IPS-18a (cell line): Measurements from ENCODE around the gene LTA4H.
"Not testable (repeated sequence)": the region's sequence is repeated elsewhere in the genome, so short reads cannot be mapped to it uniquely, and the experiment has no call there.

Experiments
- H3K27ac ChIP-seq: one replicate; pipeline ENCODE4 v1.5.1; 2013; ENCODE audit warnings: low read length
- H3K27me3 ChIP-seq: one replicate; pipeline ENCODE4 v1.6.1; 2013; ENCODE audit warnings: mild to moderate bottlenecking, low read length; ENCODE audit not compliant: control insufficient read depth, insufficient read depth
- H3K36me3 ChIP-seq: one replicate; pipeline ENCODE4 v1.6.1; 2013; ENCODE audit warnings: low read depth, low read length; ENCODE audit not compliant: control insufficient read depth
- H3K4me1 ChIP-seq: one replicate; pipeline ENCODE4 v1.6.1; 2013; ENCODE audit warnings: low read depth, low read length; ENCODE audit not compliant: control insufficient read depth
- H3K4me3 ChIP-seq: one replicate; pipeline ENCODE4 v1.5.1; 2013; ENCODE audit warnings: low read length
- H3K9ac ChIP-seq: one replicate; pipeline ENCODE4 v1.6.1; 2013; ENCODE audit warnings: mild to moderate bottlenecking, low read length, moderate library complexity
- H3K9me3 ChIP-seq: one replicate; pipeline ENCODE4 v1.6.1; 2013; ENCODE audit warnings: low read depth, low read length; ENCODE audit not compliant: control insufficient read depth

Gene LTA4H

GRCh38 chr12:96068636-96069035, 33.2 kb upstream of the LTA4H start:
- no peaks in the 10 kb centered on the region for H3K27me3 ChIP-seq
- H3K4me1 ChIP-seq = peaks cover 11% of the 10 kb centered on the region
- no peak overlapping the region for H3K4me3 ChIP-seq
- no peak overlapping the region for H3K27ac ChIP-seq
- H3K9ac ChIP-seq = no peak overlapping the region
- H3K9me3 ChIP-seq = no peaks in the 10 kb centered on the region
- no peaks in the 10 kb centered on the region for H3K36me3 ChIP-seq

DNA sequence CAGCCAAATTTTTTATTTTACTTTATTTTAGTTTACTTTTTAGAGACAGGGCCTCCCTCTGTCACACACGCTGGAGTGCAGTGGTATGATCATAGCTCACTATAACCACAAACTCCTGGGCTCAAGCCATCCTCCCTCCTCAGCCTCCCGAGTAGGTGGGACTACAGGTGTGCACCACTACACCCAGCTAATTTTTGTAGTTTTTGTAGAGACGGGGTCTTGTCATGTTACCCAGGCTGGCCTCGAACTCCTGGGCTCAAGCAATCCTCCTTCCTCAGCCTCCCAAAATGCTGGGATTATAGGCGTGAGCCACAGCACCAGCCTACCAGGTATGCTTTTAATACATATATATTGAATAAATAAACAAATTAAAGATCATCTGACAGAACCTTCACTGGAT, 32.7 kb upstream of the LTA4H start:
- H3K9ac ChIP-seq = no peak overlapping the region
- H3K36me3 ChIP-seq = no peaks in the 10 kb centered on the region
- H3K4me1 ChIP-seq = peaks cover 14% of the 10 kb centered on the region
- no peaks in the 10 kb centered on the region for H3K27me3 ChIP-seq
- no peak overlapping the region for H3K27ac ChIP-seq
- no peak overlapping the region for H3K4me3 ChIP-seq
- H3K9me3 ChIP-seq = no peaks in the 10 kb centered on the region

- H3K4me1 ChIP-seq = peaks cover 13% of the 10 kb centered on the region
- not testable (repeated sequence) for H3K27ac ChIP-seq
Measured at GRCh38 chr12:96065776-96066175, 30.4 kb upstream of the LTA4H start.

DNA sequence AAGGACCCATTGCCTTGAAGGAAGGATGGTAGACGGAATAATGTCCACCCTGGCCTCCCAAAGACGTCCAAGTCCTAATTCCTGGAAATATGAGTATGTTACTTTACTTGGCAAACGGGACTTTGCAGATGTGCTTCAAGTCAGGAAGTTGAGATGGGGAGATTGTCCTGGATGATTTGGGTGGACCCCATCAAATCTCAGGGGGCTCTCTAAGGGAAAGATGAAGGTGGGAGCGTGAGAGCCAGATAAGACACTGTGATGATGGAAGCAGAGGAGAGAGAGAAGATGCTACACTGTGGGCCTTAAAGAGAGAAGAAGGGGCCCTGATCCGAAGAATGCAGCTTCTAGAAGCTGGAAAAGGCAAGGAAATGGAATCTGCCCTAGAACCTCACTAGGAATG, 29.6 kb upstream of the LTA4H start:
- Histone ChIP-seq H3K27me3 (no peaks in the 10 kb centered on the region), H3K9me3 (no peaks in the 10 kb centered on the region), H3K36me3 (no peaks in the 10 kb centered on the region), H3K27ac (no peak overlapping the region), H3K4me1 (peaks cover 6% of the 10 kb centered on the region), H3K4me3 (no peak overlapping the region), H3K9ac (no peak overlapping the region)

More at GRCh38 chr12:96065776-96066175, 30.4 kb upstream of the LTA4H start:
- H3K27me3 ChIP-seq, H3K4me3 ChIP-seq, H3K9ac ChIP-seq, H3K36me3 ChIP-seq, H3K9me3 ChIP-seq: not testable (repeated sequence)

GRCh38 chr12:96064271-96064670, 28.9 kb upstream of the LTA4H start:
- no peak overlapping the region for H3K9ac ChIP-seq
- H3K4me1 ChIP-seq = peaks cover 6% of the 10 kb centered on the region
- H3K27me3 ChIP-seq = no peaks in the 10 kb centered on the region
- no peak overlapping the region for H3K4me3 ChIP-seq
- H3K9me3 ChIP-seq = no peaks in the 10 kb centered on the region
- H3K36me3 ChIP-seq = no peaks in the 10 kb centered on the region
- no peak overlapping the region for H3K27ac ChIP-seq

GRCh38 chr12:96063046-96063445, 27.7 kb upstream of the LTA4H start:
- Histone ChIP-seq H3K9ac (no peak overlapping the region), H3K36me3 (no peaks in the 10 kb centered on the region), H3K4me1 (peaks cover 6% of the 10 kb centered on the region), H3K9me3 (no peaks in the 10 kb centered on the region), H3K27ac (no peak overlapping the region), H3K27me3 (no peaks in the 10 kb centered on the region), H3K4me3 (no peak overlapping the region)

DNA sequence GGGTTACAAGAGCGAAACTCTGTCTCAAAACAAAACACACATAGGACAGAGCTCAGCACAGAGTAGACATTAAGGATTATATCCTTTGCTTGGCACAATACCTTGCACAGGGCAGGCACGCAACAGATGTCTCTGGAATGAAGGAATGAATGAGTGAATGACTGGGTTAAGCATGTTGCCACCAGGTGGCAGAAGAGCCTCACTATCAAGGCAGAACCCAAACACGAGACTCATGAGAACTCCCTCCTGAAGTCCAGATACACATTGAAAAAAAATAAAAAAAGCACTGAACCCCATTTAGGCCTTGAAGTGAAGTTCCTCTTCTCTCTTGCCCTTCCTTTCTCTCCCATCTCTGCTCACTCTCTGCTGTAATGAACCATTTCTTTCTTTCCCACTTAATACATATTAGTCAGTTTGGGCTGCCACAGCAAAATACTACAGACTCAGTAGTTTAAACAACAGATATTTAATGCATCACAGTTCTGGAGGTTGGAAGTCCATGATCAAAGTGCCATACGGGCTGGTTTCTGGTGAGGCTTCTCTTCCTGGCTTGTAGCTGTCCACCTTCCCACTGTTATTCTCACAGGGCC, 26.6 kb upstream of the LTA4H start:
- Histone ChIP-seq H3K36me3 (no peaks in the 10 kb centered on the region), H3K4me1 (peaks cover 6% of the 10 kb centered on the region), H3K9ac (no peak overlapping the region), H3K4me3 (no peak overlapping the region), H3K9me3 (no peaks in the 10 kb centered on the region), H3K27me3 (no peaks in the 10 kb centered on the region), H3K27ac (no peak overlapping the region)

- Histone ChIP-seq H3K27ac (no peak overlapping the region), H3K4me1 (peaks cover 6% of the 10 kb centered on the region), H3K9ac (no peak overlapping the region), H3K36me3 (no peaks in the 10 kb centered on the region), H3K4me3 (no peak overlapping the region), H3K9me3 (no peaks in the 10 kb centered on the region), H3K27me3 (no peaks in the 10 kb centered on the region)
Measured at GRCh38 chr12:96061323-96061722, 25.9 kb upstream of the LTA4H start.

DNA sequence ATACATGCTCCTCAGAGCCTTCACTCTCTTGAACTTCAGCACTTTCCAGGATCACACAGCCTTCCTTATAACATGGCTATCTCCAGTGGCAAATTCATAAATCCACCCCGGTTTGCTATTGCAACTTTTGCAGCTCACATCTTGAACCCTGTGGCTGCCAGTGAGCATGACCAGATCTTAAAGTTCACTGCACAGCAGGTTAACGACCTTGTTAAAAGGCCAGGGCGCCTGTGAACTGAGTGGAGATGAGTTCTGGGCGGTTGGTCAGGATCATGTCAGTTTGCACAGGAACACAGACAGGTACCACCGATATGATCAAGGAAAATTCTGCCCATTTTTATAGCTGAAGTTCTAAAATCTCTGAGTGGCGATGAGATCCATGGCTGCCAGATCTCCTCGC, 24.7 kb upstream of the LTA4H start:
- Histone ChIP-seq H3K4me3 (no peak overlapping the region), H3K27me3 (no peaks in the 10 kb centered on the region), H3K9me3 (no peaks in the 10 kb centered on the region), H3K4me1 (peaks cover 6% of the 10 kb centered on the region), H3K27ac (no peak overlapping the region), H3K9ac (no peak overlapping the region), H3K36me3 (no peaks in the 10 kb centered on the region)

GRCh38 chr12:96057986-96058553, 22.7 kb upstream of the LTA4H start:
- no peaks in the 10 kb centered on the region for H3K9me3 ChIP-seq
- no peaks in the 10 kb centered on the region for H3K27me3 ChIP-seq

GRCh38 chr12:96056646-96057455, 21.5 kb upstream of the LTA4H start:
- H3K9ac ChIP-seq = no peak overlapping the region

More at GRCh38 chr12:96057986-96058553, 22.7 kb upstream of the LTA4H start:
- Histone ChIP-seq H3K36me3 (no peaks in the 10 kb centered on the region), H3K4me1 (peaks cover 2% of the 10 kb centered on the region), H3K9ac (no peak overlapping the region), H3K27ac (no peak overlapping the region), H3K4me3 (no peak overlapping the region)

DNA sequence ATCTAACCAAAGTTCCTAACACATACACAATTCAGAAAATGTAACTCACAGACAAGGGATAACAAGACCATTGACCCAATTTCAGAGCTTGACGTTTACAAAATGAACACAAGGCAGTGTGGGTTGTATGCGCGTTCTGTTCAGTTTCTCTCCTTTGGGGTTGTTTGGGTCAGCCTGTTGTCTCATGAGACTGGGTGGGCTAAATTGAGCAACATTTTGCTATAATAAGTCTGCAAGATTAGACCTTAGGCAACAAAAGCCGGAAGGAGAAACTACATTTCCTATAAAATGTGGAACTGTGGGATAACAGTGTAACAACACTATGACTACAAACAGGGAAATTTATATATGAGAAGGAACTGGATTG, 18.8 kb upstream of the LTA4H start:
- Histone ChIP-seq H3K4me1 (no peaks in the 10 kb centered on the region), H3K27ac (no peak overlapping the region), H3K9ac (no peak overlapping the region), H3K9me3 (no peaks in the 10 kb centered on the region), H3K27me3 (no peaks in the 10 kb centered on the region), H3K36me3 (no peaks in the 10 kb centered on the region), H3K4me3 (no peak overlapping the region)

More at GRCh38 chr12:96056646-96057455, 21.5 kb upstream of the LTA4H start:
- no peak overlapping the region for H3K4me3 ChIP-seq
- no peaks in the 10 kb centered on the region for H3K4me1 ChIP-seq
- H3K36me3 ChIP-seq = no peaks in the 10 kb centered on the region
- no peak overlapping the region for H3K27ac ChIP-seq
- no peaks in the 10 kb centered on the region for H3K27me3 ChIP-seq
- no peaks in the 10 kb centered on the region for H3K9me3 ChIP-seq
